ENCODE results near the gene LMF2. TPM values are rescaled to one million over a fixed set of nuclear protein-coding genes. Genes with fewer than 3 reads are reported as not detected.
A peak's percentile ranks its signal among the peaks of the same experiment; 100 is the strongest.

LMF2 gene
- polyA plus RNA-seq, 3 donors = 28.1 to 35.2 (median 32.0) TPM

DNA sequence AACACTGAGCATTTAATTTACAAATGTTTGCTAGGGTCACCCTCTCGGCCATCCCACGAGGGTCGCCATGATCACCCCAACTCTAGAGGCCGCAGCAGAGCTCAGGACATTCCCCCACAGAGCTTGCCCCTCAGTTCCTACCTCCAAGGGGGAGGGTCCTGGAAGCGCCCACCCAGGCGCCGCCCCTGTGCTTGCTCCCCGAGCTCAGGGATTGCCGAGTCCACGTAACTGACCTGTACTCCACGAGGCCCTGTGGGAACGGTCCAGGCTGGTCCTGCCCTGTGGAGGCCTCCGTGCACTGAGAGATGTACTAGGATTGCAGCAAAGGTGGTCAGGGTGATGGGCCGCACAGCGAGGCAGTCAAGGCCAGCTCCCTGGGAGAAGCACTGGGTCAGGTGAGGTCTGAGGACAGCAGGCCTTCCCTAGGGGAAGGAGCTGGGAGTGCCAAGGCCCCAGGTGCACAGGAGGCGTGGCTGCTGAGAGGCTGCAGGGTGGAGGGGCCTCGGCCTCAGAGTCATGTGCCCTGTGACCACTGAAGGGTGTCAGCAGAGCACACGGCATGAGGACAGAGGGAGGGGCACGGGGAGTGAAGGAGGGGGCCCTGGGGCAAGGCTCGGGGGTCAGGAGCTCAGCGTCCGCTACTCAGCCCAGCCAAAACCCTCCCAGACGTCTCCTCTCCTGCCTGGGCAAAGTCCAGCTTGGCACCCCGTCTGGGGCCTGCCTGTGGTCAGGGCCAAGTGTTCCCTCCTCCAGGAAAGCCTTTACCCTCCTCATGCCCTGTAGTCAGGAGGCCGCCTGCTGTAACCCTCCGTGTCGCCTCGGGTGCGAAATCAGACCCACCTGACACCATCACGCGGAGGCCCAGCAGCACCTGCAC, 23.3 kb downstream of the LMF2 start:
- no peak for DNase-seq (ENCODE audit: low read depth in 3 of 3, low spot score in 2 of 3)

DNA sequence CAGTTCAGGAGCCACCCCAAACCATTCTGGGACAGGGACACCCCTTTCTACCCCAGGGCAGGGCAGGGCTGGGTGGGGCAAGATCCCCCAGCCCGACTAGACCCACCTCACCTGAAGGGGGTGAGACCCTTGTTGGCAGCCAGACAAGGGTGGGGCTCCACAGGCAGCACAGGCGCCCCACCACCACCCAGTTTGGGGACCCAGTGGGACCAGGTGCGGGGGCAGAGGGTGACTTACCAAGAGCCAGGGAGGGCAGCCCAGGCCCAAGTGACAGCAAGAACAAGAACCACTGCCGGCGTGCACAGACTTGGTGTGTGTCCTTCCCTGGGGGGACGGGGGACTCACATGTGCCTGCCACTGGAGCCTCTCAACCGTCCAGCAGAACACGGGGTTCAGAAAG, 23.9 kb downstream of the LMF2 start:
- DNase-seq (ENCODE audit: low read depth in 3 of 3, low spot score in 2 of 3) = no peak

DNA sequence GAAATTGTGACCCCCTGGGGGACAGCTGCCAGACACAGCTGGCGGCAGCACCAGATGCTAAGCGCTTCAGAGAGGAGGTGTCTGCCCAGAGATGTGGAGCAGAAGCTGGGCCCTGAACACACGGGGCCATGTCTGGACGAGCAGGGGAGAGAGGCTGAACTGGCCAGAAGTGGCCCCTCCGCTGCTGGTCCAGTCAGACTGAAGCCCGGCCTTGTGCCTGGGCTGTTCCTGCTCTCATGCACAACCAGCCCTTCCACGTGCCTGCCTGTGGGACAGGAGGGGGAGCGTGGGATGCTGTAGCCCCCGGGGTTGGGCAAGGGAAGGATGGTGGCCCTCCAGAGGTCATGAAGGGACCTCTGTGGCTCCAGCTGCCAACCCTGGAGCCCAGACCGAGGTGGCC, 24.4 kb downstream of the LMF2 start:
- DNase-seq (ENCODE audit: low read depth in 3 of 3, low spot score in 2 of 3) = no peak

DNA sequence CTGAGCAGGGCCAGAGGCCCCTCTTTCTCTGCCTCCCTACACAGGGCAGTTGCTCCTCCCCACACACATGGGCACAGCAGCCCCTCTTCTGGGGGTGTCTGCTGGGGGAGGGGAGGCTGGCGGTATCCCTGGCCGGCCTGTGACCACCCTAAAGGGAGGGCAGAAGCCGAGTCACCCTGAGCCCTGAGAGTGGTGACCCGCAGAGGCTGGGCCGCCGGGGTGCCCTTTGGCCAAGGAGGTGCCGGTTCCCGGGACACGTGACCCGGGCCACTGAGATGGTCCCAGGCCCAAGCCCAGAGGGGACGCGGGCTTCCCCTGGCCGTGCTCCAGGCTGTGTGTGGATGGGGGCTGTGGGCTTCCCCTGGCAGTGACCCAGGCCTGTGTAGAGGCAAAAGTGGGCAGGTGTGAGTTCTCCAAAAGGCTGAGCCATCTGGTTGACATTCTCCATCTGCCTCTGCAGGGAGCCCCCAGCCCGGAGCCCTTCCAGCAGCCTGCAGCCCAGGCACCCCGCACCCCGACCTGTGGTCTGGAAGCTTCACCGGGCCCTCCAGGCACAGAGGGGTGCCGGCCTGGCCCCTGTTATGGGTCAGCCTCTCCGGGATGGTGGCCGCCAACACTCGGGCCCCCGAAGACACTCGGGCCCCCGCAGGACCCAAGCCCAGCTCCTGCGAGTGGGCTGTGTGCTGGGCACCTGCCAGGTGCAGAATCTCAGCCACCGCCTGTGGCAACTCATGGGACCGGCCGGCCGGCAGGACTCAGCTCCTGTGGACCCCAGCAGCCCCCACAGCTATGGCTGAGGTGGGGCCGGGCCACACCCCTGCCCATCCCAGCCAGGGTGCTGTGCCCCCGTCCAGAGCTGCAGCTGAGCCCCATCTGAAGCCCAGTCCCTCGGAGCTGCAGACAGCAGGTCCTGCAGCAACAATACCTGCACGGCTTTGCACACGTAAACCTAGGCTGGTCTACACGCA, 25.1 kb downstream of the LMF2 start:
- no peak for DNase-seq (ENCODE audit: low read depth in 3 of 3, low spot score in 2 of 3)

DNA sequence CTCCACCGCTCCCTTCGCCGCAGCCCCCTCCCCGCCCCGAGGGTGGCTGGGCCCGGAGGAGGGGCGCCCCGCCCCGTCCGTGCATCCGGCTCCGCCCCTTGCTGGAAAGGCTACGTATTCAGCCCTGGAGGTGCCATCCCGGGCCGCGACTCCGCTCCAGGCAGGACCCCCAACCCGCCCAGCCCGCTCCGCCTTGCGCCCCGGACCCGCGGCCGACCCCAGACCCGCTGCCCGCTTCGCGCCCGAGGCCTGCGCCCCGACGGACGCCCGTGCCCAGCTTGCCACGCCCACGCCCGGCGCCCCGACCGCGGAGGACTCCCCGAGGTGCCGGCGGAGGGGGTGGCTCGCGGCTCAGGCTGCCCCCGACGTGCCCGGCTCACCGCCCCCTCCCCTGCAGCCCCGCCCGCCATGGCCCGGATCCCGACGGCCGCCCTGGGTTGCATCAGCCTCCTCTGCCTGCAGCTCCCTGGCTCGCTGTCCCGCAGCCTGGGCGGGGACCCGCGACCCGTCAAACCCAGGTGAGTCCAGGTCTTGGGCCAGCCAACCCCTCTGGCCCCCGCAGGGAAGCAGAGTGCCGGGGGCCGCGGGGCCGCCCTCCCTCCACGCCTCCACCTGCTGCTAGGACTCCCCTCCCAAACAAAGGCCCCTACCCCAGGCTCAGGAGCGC, 25.9 kb downstream of the LMF2 start, which contains the start of gene ADM2:
Gene ADM2 (plus strand): TSS at position 104 of the 667 bp plus-strand sequence. CDS start 305 bp downstream, at position 409.
- no peak for DNase-seq (ENCODE audit: low read depth in 3 of 3, low spot score in 2 of 3)

DNA sequence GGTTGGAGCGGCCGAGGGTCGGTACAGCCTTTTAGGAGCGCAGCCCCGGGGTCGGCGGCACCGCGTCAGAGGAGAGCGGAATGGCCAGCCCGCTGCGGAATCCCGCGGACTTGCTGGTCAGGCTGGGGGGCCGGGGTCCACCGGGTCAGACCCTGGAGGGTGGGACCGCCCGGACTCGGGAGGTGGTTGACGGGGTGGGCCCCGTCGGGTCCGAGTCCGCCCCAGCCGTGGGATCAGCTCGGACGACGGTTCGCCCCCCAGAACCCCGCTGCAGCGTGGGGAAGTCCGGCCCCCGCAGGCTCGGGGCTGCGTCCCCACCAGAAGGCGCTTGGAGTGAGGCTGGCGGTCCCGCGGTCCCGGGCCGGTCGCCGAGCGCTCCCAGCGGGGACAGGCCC, 26.5 kb downstream of the LMF2 start:
- DNase-seq (ENCODE audit: low read depth in 3 of 3, low spot score in 2 of 3) = no peak

DNA sequence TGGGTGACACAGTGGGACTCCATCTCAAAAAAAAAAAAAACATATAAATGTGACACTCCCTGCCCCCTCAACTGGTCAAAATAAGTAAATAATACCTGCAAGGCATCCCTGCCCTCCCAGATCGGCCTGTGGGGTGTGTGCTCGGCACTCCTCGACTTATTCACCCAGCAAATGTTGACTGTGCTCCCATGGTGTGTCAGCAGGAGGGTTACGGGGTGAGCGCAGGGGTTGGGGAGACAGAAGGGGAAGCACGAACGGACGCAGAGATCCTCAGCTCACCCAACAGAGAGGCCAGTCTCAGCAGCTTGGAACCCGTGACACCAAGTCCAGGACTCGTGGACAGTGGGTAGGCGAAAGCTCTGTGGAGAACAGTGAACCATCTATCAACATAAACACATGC, 27.8 kb downstream of the LMF2 start:
- DNase-seq (ENCODE audit: low read depth in 3 of 3, low spot score in 2 of 3) = no peak

DNA sequence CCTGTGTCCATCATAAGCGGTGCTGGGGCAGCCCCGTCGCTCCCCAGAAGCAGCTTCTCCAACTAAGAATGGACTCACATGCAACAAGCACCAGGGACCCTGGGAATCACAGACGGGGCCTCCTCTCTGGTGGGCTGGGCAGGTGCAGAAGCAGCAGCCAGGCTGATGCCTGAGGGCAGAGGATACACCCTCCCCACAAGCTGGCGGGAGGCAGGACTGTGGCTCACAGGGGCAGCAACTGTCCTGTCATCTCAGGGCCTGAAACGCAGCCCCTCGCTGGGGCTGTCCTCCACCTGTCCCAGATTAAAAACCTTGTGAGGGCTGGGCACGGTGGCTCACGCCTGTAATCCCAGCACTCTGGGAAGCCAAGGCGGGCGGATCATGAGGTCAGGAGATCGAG, 29.6 kb downstream of the LMF2 start:
- no peak for DNase-seq (ENCODE audit: low read depth in 3 of 3, low spot score in 2 of 3)

DNA sequence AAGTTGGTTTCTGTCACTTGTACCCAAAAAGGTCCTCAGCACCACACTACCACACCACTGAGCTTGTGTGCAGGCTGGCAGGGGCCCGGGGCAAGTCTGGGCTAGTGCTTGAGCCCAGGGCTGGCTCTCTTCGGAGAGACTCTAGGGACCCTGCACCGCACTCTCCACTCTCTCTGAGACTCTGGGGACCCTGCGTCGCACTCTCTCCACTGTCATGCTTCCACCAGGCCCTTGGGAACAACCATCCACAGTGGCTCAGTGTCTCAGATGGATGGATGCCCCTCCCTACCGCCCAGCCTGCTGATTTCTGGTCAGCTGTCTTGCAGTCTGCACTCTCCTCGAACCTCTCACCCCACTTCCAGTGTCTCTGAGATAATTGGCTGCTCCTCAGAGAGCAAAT, 30.6 kb downstream of the LMF2 start:
- DNase-seq (ENCODE audit: low read depth in 3 of 3, low spot score in 2 of 3) = no peak

DNA sequence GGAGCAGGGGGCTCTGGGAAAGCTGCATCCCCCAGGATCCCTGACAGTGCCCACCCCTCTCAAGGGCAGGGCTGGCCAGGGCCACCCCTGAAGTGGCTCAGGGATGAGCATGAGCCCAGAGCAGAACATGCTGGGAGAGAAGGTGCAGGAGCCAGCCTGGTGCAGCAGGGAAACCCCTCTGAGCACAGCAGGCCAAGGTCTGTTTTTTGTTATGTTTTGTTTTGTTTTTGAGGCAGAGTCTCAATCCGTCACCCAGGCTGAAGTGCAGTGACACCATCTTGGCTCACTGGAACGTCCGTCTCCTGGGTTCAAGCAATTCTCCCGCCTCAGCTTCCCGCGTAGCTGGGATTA, 31.9 kb downstream of the LMF2 start:
- no peak for DNase-seq (ENCODE audit: low read depth in 3 of 3, low spot score in 2 of 3)

DNA sequence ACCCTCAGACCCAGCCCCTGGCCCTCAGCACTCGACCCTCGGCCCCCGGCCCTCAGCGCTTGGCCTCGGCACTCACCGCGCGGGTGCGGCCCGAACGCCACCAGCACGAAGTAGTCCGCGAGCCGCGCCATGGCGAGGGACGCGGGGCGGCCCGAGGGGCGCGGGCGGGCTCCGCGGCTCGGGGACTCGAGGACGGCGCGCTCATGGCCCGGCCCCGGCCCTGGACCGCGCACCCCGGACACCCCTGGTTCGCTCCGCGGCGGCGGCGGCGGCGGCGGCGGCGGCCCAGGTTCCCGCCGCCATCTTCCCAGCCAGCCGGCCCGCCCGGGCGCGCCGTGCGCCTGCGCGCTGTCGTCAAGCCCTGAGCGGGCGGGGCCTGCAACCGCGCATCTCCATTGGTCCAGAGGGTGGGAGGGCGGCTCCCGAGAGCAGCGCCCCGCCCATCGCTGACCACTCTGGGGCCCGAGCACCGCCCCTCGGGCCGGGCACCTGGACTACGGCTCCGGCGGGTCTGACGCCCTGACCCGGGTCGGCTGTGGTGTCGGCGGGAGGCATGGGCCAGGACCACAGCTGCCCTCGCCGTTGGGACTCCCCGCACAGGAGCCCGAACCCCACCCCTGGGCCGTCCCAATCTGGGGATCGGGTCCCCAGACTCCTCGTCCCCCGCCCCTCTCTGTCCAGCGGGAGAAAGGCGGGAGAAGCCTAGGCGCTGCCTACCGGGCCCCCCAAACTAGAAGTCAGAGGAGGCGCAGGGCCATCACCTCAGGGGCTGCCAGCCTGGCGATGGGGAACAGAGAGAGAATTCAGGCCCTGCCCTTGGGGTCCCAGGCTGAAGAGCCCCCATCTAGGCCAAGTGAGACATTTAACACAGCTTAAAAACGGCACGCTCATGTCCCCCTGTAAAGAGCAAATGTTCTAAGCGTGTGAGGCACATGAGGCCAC, 32.5 kb downstream of the LMF2 start, which contains the start of gene SBF1:
Gene SBF1 (minus strand): TSS at position 326 of the 942 bp plus-strand sequence. CDS start 195 bp downstream, at position 131.
- peak; percentile 60 to 88 (median 84) for DNase-seq (ENCODE audit: low read depth in 3 of 3, low spot score in 2 of 3)

DNA sequence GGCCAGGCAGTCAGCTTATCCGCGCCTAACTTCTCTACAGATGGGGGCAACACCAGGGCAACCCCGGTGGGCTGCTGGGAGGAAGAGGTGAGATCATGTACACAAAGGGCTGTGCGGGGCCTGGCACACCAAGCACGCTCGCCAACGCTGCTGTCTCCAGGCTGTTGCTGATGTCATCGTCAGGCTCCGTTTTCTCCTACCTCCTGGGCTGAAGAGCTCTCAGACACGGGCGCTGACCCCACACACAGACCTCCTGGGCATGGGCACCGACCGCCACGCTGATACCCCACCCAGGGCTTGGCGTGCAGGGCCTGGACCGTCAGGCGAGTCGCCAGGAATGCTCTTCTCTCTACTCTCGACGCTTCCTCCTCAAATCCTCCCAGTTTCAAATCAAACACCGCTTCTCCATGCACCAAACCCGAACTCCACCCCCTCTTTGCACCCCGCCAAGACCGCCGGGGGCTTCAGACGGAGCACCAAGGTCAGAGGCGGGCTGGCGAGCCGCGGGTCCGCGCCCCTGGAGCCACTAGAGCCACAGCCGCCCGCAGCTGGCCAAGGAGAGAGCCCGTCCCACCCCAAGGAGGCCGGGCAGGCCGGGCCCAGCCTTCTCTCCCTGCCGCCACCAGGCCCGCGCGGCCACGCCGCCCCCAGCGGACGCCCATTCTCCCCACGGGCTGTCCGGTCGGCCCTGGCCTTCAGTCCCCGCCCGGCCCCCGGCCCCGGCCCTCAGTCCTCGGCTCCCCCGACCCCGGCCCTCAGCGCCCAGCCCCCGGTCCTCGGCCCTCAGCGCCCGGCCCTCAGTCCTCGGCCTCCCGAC, 33.4 kb downstream of the LMF2 start:
- no peak for DNase-seq (ENCODE audit: low read depth in 3 of 3, low spot score in 2 of 3)

DNA sequence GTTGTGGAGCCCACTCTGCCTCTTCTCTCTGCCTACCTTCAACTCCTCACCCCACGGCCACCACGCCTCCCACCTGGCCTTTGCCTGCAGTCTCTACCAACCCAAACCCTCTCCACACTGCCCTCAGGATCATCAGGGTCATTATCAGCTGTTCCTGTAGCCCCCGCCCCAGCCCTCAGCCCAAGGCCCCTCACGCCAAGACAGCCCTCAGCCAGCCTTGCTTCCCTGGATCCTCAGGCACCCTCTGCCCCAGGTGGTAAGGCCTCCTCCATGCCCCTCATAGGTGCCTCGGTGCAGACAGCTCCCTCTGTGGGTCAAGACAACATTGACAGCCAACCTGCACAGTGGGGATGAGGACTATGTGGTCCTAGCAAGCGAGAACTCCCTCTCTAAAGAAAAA, 34.4 kb downstream of the LMF2 start:
- no peak for DNase-seq (ENCODE audit: low read depth in 3 of 3, low spot score in 2 of 3)

DNA sequence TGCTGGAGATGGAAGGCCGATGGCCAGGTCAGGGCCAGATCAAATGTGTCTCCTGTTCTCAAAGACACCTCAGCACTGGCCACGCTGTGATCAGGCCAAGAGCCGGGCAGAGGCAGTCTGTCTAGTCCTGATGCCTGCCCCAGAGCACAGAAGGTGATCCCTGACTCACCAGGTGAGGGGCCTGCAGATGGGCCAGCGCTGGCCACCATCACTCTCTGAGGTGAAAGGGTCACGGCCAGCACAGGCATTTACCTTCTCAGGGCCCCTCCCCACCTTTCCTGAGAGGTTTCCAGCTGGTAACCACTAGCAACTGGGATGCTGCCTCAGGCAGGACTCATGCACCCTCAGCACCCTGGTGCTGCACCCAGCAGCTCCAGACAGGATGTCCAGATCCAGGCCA, 35.5 kb downstream of the LMF2 start:
- DNase-seq (ENCODE audit: low read depth in 3 of 3, low spot score in 2 of 3) = no peak

DNA sequence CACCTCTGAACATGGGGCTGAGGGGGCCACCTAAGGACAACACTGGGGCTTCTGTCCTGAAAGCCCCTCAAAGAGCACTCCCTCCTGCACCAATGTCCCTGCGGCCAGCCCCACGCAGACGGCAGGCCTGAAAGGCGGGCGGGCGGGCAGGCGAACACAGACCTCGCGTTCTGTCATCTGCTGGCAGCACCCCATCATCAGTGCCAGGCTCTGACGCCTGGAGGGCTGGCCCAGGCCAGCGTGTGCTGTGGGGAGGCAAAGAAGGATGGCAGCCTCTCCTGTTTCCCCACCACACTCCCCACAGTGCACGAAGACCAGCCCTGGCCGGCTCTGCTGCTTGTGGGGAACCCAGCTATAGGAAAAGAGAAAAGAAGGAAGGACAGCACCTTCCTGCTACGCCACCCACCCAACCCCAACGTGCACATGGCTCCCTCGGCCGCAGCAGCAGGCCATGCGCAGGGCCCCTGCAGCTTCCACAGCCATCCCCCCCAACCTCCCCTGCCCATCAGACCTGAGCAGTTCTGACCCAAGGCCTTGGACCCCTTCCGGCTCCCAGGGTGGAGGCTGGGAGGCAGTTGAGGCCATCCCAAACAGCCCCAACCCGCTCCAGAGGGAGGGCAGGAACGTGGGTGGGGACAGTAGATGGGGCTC, 36.2 kb downstream of the LMF2 start:
- no peak for DNase-seq (ENCODE audit: low read depth in 3 of 3, low spot score in 2 of 3)

DNA sequence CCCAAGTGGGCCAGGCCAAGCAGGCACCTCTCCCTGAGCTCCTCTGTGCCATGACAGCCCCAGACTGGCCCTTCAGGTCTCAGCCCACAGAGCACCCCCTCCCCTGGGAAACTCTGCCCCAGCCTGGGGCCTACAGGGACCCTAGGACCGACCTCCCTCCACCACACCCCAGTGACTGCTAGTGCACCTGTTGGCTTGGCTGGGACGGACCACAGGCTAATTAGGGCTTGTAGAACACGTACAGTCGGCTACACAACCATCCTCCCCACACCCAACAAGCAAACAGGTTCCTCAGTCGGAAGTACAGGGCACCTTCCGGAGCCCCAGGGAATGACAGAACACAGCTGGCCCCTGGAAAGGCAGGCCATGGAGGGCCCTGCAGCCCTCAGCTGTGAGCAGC, 37.0 kb downstream of the LMF2 start:
- no peak for DNase-seq (ENCODE audit: low read depth in 3 of 3, low spot score in 2 of 3)

DNA sequence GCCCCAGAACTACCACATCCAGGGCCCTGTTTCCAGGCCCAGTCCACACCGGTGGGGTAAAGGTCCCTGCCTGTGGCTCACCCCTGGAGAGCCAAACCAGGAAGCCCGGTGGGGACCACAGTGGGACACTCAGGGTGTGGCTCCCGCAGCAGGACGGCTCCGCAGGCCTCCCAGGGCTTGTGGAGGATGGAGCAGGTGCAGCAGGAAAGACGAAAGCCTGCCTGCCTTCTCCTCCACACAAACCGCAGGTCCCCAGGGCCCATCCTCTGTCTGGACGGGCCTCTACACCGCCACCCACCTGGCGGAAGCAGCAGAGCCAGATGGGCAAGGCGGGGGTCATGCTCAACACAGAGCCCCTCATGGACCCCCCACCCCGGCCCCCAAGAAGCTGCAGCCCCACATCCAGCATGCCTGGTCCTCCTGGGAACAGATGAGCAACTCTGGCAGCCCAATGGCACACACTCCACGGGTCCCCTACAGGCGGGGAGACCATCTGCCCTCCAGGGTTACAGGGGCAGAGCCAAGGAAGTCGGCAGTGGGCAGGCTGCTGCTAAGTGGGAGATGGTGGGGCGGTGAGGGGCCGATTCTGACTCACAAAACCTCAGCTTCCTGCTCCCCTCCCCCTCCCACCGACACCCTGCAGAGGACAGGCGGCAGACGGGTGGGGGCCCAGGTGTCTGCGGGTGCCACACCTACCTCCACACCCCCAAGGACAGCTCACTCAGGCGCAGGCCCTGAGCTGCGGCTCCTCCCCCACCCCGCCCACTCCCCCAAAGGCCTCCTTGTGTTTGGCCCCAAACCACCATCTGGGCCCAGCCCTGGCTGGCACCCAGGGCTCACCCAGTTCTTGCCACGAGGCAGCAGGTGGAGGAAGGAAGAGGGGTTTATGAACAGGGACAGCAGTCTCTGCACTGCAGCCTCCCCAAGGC, 37.9 kb downstream of the LMF2 start:
- no peak for DNase-seq (ENCODE audit: low read depth in 3 of 3, low spot score in 2 of 3)
